Right hindlimb (tissue), 1 donor: Measurements from ENCODE around the gene SSX4.
"Not testable (repeated sequence)": the region's sequence is repeated elsewhere in the genome, so short reads cannot be mapped to it uniquely, and the experiment has no call there.

ENCODE experiments used
- DNase-seq: peaks from one replicate; pipeline ENCODE4 v3.0.0-alpha.2; 2018

Gene SSX4

GRCh38 chrX:48383239-48383638 is at the start of gene SSX4:
Gene SSX4, plus strand, starts transcription at chrX:48383539. Its CDS starts 515 bp downstream, at chrX:48384054.
- not testable (repeated sequence) for DNase-seq

- not testable (repeated sequence) for DNase-seq
Observed at GRCh38 chrX:48346059-48346458, 37.3 kb upstream of the SSX4 start.

- not testable (repeated sequence) for DNase-seq
Observed at GRCh38 chrX:48356315-48357094, 26.8 kb upstream of the SSX4 start, which contains the start of gene SSX3. Gene SSX3, minus strand, starts transcription at chrX:48356703. Its CDS starts 1,454 bp downstream, at chrX:48355249.

- DNase-seq: no peak
Observed at GRCh38 chrX:48357681-48358080, 25.7 kb upstream of the SSX4 start.

- not testable (repeated sequence) for DNase-seq
Observed at GRCh38 chrX:48359281-48359680, 24.1 kb upstream of the SSX4 start.

- not testable (repeated sequence) for DNase-seq
Observed at GRCh38 chrX:48367717-48368408, 15.5 kb upstream of the SSX4 start.

GRCh38 chrX:48370408-48370807 is 12.9 kb upstream of the SSX4 start:
- not testable (repeated sequence) for DNase-seq

GRCh38 chrX:48396931-48397330 is 13.6 kb downstream of the SSX4 start:
- not testable (repeated sequence) for DNase-seq

- not testable (repeated sequence) for DNase-seq
Observed at GRCh38 chrX:48397825-48398224, 14.5 kb downstream of the SSX4 start.

GRCh38 chrX:48411860-48412259 is 28.5 kb downstream of the SSX4 start, which contains the start of gene SSX4B:
Gene SSX4B, minus strand, starts transcription at chrX:48411960. Its CDS starts 588 bp downstream, at chrX:48411372.
- not testable (repeated sequence) for DNase-seq

GRCh38 chrX:48427027-48427716 is 43.8 kb downstream of the SSX4 start:
- not testable (repeated sequence) for DNase-seq

- DNase-seq: not testable (repeated sequence)
Observed at GRCh38 chrX:48429606-48430005, 46.3 kb downstream of the SSX4 start.

- DNase-seq: not testable (repeated sequence)
Observed at GRCh38 chrX:48430166-48430565, 46.8 kb downstream of the SSX4 start.

- not testable (repeated sequence) for DNase-seq
Observed at GRCh38 chrX:48433713-48434112, 50.4 kb downstream of the SSX4 start.
